IMR-90 (cell line): ENCODE measurements around the gene FDX1. TPM values are rescaled to one million over a fixed set of nuclear protein-coding genes. Genes with fewer than 3 reads are reported as not detected.

Source experiments
- ATAC-seq: fragments of 200-7000 bp; cut with Tn5 transposase; 2 replicates; pipeline ENCODE4 v1.9.1; 2020; ENCODE audit warnings: low read depth, mild to moderate bottlenecking, moderate library complexity
- BruUV-seq: library from RNA; stranded (reverse); fragments of 400-500 nt; replicated peaks from 2 replicates; lab custom pipeline; 2021; lab: Mats Ljungman, UMichigan
- CTCF ChIA-PET: fragments of 300-600 bp; formaldehyde crosslinking; extraction: SDS; loops from one replicate; lab custom pipeline; 2021; ENCODE audit warnings: antibody characterized with exemption; lab: Yijun Ruan, JAX
- POLR2A ChIA-PET: fragments of 300-600 bp; sonication (Branson Sonifier 250); formaldehyde crosslinking; loops from one replicate; lab custom pipeline; 2022; ENCODE audit warnings: antibody characterized with exemption; ENCODE audit not compliant: unreplicated experiment; lab: Charles Lee
- DNase-seq: peaks from one replicate; pipeline ENCODE4 v3.0.0; 2013
- H2AFZ ChIP-seq: replicated peaks from 2 replicates; pipeline ENCODE3; 2013; ENCODE audit warnings: low read length, mild to moderate bottlenecking; ENCODE audit not compliant: poor library complexity
- H2AK5ac ChIP-seq: 2 replicates; pipeline ENCODE4 v1.6.1; 2013; ENCODE audit warnings: low read depth, low read length, inconsistent platforms
- H2AK9ac ChIP-seq: replicated peaks from 2 replicates; pipeline ENCODE3; 2013; ENCODE audit warnings: mild to moderate bottlenecking, low read depth, low read length, moderate library complexity; ENCODE audit not compliant: poor library complexity
- H2BK120ac ChIP-seq: 2 replicates; pipeline ENCODE4 v1.6.1; 2013; ENCODE audit warnings: low read depth, low read length, inconsistent platforms
- H2BK15ac ChIP-seq: 3 replicates; pipeline ENCODE4 v1.6.1; 2013; ENCODE audit warnings: low read depth, low read length, inconsistent platforms
- H2BK20ac ChIP-seq: 2 replicates; pipeline ENCODE4 v1.6.1; 2013; ENCODE audit warnings: low read depth, mild to moderate bottlenecking, inconsistent platforms, low read length, moderate library complexity
- H2BK5ac ChIP-seq: 2 replicates; pipeline ENCODE4 v1.6.1; 2013; ENCODE audit warnings: mild to moderate bottlenecking, low read depth, low read length, inconsistent platforms; ENCODE audit not compliant: poor library complexity, severe bottlenecking
- H3K14ac ChIP-seq: replicated peaks from 2 replicates; pipeline ENCODE4 v1.6.1; 2013; ENCODE audit warnings: low read depth, low read length, inconsistent platforms
- H3K18ac ChIP-seq: 2 replicates; pipeline ENCODE4 v1.6.1; 2013; ENCODE audit warnings: low read depth, low read length, control low read depth
- H3K23ac ChIP-seq: 2 replicates; pipeline ENCODE4 v1.6.1; 2013; ENCODE audit warnings: low read depth, low read length, inconsistent platforms
- H3K27ac ChIP-seq: 2 replicates; pipeline ENCODE4 v1.5.1; 2013; ENCODE audit warnings: mild to moderate bottlenecking, control low read depth, low read length; ENCODE audit not compliant: insufficient read depth
- H3K27me3 ChIP-seq: 2 replicates; pipeline ENCODE4 v1.6.1; 2013; ENCODE audit warnings: low read length; ENCODE audit not compliant: control insufficient read depth, insufficient read depth
- H3K36me3 ChIP-seq: 2 replicates; pipeline ENCODE4 v1.6.1; 2013; ENCODE audit warnings: low read length, mixed read lengths; ENCODE audit not compliant: control insufficient read depth, insufficient read depth
- H3K4ac ChIP-seq: 2 replicates; pipeline ENCODE4 v1.6.1; 2013; ENCODE audit warnings: low read depth, low read length, inconsistent platforms
- H3K4me1 ChIP-seq: 2 replicates; pipeline ENCODE4 v1.6.1; 2013; ENCODE audit warnings: low read length, mixed read lengths; ENCODE audit not compliant: control insufficient read depth, insufficient read depth
- H3K4me2 ChIP-seq: 2 replicates; pipeline ENCODE4 v1.6.1; 2013; ENCODE audit warnings: low read depth, mild to moderate bottlenecking, control low read depth, low read length, moderate library complexity
- H3K4me3 ChIP-seq: 2 replicates; pipeline ENCODE4 v1.5.1; 2013; ENCODE audit warnings: low read depth, mild to moderate bottlenecking, control low read depth, low read length, moderate library complexity; ENCODE audit not compliant: insufficient read depth
- H3K56ac ChIP-seq: 2 replicates; pipeline ENCODE4 v1.6.1; 2013; ENCODE audit warnings: low read length, inconsistent platforms; ENCODE audit not compliant: insufficient read depth; ENCODE audit errors: extremely low read depth
- H3K79me1 ChIP-seq, 2 experiments: 2 replicates each; pipeline ENCODE4 v1.6.1; 2013; ENCODE audit warnings: low read length in 2 of 2, inconsistent platforms in 1 of 2, low read depth in 1 of 2
- H3K9ac ChIP-seq: 2 replicates; pipeline ENCODE4 v1.6.1; 2013; ENCODE audit warnings: low read depth, low read length, control low read depth
- H3K9me1 ChIP-seq: 2 replicates; pipeline ENCODE4 v1.6.1; 2013; ENCODE audit warnings: low read length, inconsistent platforms; ENCODE audit not compliant: insufficient read depth
- H3K9me3 ChIP-seq: 2 replicates; pipeline ENCODE4 v1.6.1; 2013; ENCODE audit warnings: low read length; ENCODE audit not compliant: control insufficient read depth, insufficient read depth
- H4K20me1 ChIP-seq: 2 replicates; pipeline ENCODE4 v1.6.1; 2013; ENCODE audit warnings: low read length, inconsistent platforms; ENCODE audit not compliant: insufficient read depth
- H4K5ac ChIP-seq: 2 replicates; pipeline ENCODE4 v1.6.1; 2013; ENCODE audit warnings: mild to moderate bottlenecking, low read depth, low read length, control low read depth
- H4K8ac ChIP-seq, 2 experiments: 2 replicates each; pipeline ENCODE4 v1.6.1; 2013; ENCODE audit warnings: low read depth in 2 of 2, low read length in 2 of 2, control low read depth in 1 of 2, inconsistent platforms in 1 of 2
- H4K91ac ChIP-seq: 2 replicates; pipeline ENCODE4 v1.6.1; 2013; ENCODE audit warnings: low read depth, low read length, inconsistent platforms; ENCODE audit not compliant: insufficient read depth
- CTCF ChIP-seq: conservative IDR thresholded peaks from 2 replicates; pipeline ENCODE4 v1.5.1; 2012; ENCODE audit warnings: mild to moderate bottlenecking, low read depth, low read length, improper control_type of control experiment
- NFE2L2 ChIP-seq: fragments of 150-350 bp; IDR thresholded peaks from 2 replicates; pipeline ENCODE4 v1.6.1; 2016; ENCODE audit warnings: low read depth, mild to moderate bottlenecking, low read length
- POLR2A ChIP-seq: IDR thresholded peaks from 2 replicates; pipeline ENCODE4 v1.6.1; 2012; ENCODE audit warnings: mild to moderate bottlenecking, low read depth, low read length
- RCOR1 ChIP-seq: IDR thresholded peaks from 2 replicates; pipeline ENCODE4 v1.6.1; 2012; ENCODE audit warnings: mild to moderate bottlenecking, low read length, improper control_type of control experiment; ENCODE audit not compliant: insufficient replicate concordance
- WGBS, 2 experiments: methylation state at CpG; one replicate each; pipeline versions ENCODE4 v1.1.5 to v1.1.7; 2013; ENCODE audit warnings: missing lambda C conversion rate in 2 of 2; ENCODE audit not compliant: insufficient read length in 1 of 2; ENCODE audit errors: extremely low coverage in 2 of 2; 5-methylcytosine and 5-hydroxymethylcytosine counted together
- dilution Hi-C: fragments of 300-500 bp; cut with HindIII; formaldehyde crosslinking; loops from one replicate; pipeline ENCODE4 v1.14.3; 2018; ENCODE audit warnings: low sequenced_read_pairs; ENCODE audit not compliant: unreplicated experiment
- in situ Hi-C: fragments of 300-500 bp; cut with MboI; formaldehyde crosslinking; loops from 3 replicates; pipeline ENCODE4 v1.14.3; 2019; ENCODE audit warnings: low sequenced_read_pairs, inconsistent platforms, mixed read lengths
- intact Hi-C: fragments of 100-400 bp; cut with micrococcal nuclease; formaldehyde crosslinking; loops from 2 replicates; pipeline ENCODE4 v1.10.0; 2022
- polyA plus RNA-seq, 3 experiments: library from polyadenylated mRNA; depleted of rRNA; stranded (reverse); fragments of >200 nt; gene quantifications; 2 replicates each; pipeline ENCODE4 v1.2.3, GENCODE V29; 2012; ENCODE audit warnings: low replicate concordance in 1 of 3
- total RNA-seq: library from RNA; depleted of rRNA; stranded (reverse); fragments of >200 nt; gene quantifications from 2 replicates; pipeline ENCODE4 v1.2.3, GENCODE V29; 2012

FDX1 gene
- total and polyA plus RNA-seq, 2 of the 4 experiments (the other 2 are of a cell fraction): 4.3 to 5.1 TPM

GRCh38 chr11:110465231-110465630 is 35.5 kb downstream of the FDX1 start:
- CTCF ChIA-PET: interaction anchor here (0.6 to 0.9 kb wide), 2 partner anchors 59 to 695 kb away, joined by 3 to 4 read pairs; no protein-coding TSS in a partner anchor
- Histone ChIP-seq H4K20me1 (no peaks in the 10 kb centered on the region), H3K27me3 (no peaks in the 10 kb centered on the region), H3K4ac (no peak overlapping the region), H3K36me3 (peaks cover 2% of the 10 kb centered on the region; the same call in 1 of the 2 replicates), H4K5ac (no peak overlapping the region), H4K91ac (no peak overlapping the region), H2BK20ac (no peak overlapping the region), H4K8ac (no peak overlapping the region), H3K18ac (no peak overlapping the region), H3K4me1 (peaks cover 2% of the 10 kb centered on the region; the same call in 1 of the 2 replicates), H3K23ac (no peak overlapping the region), H2BK120ac (no peak overlapping the region), H3K56ac (no peak overlapping the region), H3K9ac (no peak overlapping the region), H2BK15ac (no peak overlapping the region), H3K27ac (no peak overlapping the region), H3K9me3 (no peaks in the 10 kb centered on the region), H3K9me1 (peaks cover 6% of the 10 kb centered on the region; the same call in 1 of the 2 replicates), H2AFZ (no peak overlapping the region), H2AK9ac (no peak overlapping the region), H3K79me1 (peaks cover 5 to 9% of the 10 kb centered on the region in 2 experiments; a peak in 1 of 4 replicates), H2BK5ac (no peak overlapping the region), H3K4me3 (no peak overlapping the region), H3K14ac (no peak overlapping the region), H3K4me2 (no peak overlapping the region), H2AK5ac (no peak overlapping the region; the same call in 1 of the 2 replicates)
- no peak for TF ChIP-seq RCOR1
- TF ChIP-seq POLR2A: no peak
- TF ChIP-seq NFE2L2: no peak
- TF ChIP-seq CTCF: no peak
- BruUV-seq: no TSS peak
- in situ Hi-C loops: loop anchor here (5.0 to 25.0 kb wide), 3 partner anchors 247 to 972 kb away; partner anchors contain the start of gene ARHGAP20
- WGBS, 2 experiments: no CpG with 5 or more reads among the region's 2 CpGs
- DNase-seq: no peak
- ATAC-seq: no peak
- intact Hi-C loops: no loop called here
- dilution Hi-C loops: no loop called here
- POLR2A ChIA-PET: no interaction called here
